Right forelimb (tissue), 1 donor: ENCODE results near the gene MTHFS.

Source experiments
- DNase-seq: peaks from one replicate; pipeline ENCODE4 v3.0.0-alpha.2; 2018

The MTHFS gene

GRCh38 chr15:79874242-79874641, 22.6 kb downstream of the MTHFS start:
- DNase-seq: no peak

- no peak for DNase-seq
Observed at GRCh38 chr15:79872358-79873017, 24.3 kb downstream of the MTHFS start.

- no peak for DNase-seq
Observed at GRCh38 chr15:79868554-79868953, 28.3 kb downstream of the MTHFS start.

GRCh38 chr15:79863886-79864285, 32.9 kb downstream of the MTHFS start:
- no peak for DNase-seq

GRCh38 chr15:79862191-79862590, 34.6 kb downstream of the MTHFS start:
- no peak for DNase-seq

GRCh38 chr15:79860661-79861060, 36.2 kb downstream of the MTHFS start:
- no peak for DNase-seq

GRCh38 chr15:79858469-79858868, 38.3 kb downstream of the MTHFS start:
- DNase-seq: no peak

- DNase-seq: peak; percentile 56
Observed at GRCh38 chr15:79853492-79854328, 43.1 kb downstream of the MTHFS start.

- no peak for DNase-seq
Observed at GRCh38 chr15:79849789-79850188, 47.0 kb downstream of the MTHFS start.

- DNase-seq: no peak
Observed at GRCh38 chr15:79846539-79846938, 50.3 kb downstream of the MTHFS start.

GRCh38 chr15:79844221-79844620, 52.6 kb downstream of the MTHFS start:
- DNase-seq: no peak

- DNase-seq: no peak
Observed at GRCh38 chr15:79837846-79838245, 59.0 kb downstream of the MTHFS start.

- DNase-seq: no peak
Observed at GRCh38 chr15:79834495-79834894, 62.3 kb downstream of the MTHFS start.

GRCh38 chr15:79832367-79833120, 64.3 kb downstream of the MTHFS start:
- DNase-seq: no peak

- DNase-seq: no peak
Observed at GRCh38 chr15:79831604-79832003, 65.2 kb downstream of the MTHFS start.

- no peak for DNase-seq
Observed at GRCh38 chr15:79829950-79830349, 66.9 kb downstream of the MTHFS start.

GRCh38 chr15:79828447-79828846, 68.4 kb downstream of the MTHFS start:
- DNase-seq: no peak

- no peak for DNase-seq
Observed at GRCh38 chr15:79826800-79827199, 70.0 kb downstream of the MTHFS start.

- no peak for DNase-seq
Observed at GRCh38 chr15:79824136-79824701, 72.6 kb downstream of the MTHFS start.

GRCh38 chr15:79820820-79821219, 76.0 kb downstream of the MTHFS start:
- no peak for DNase-seq

GRCh38 chr15:79820176-79820575, 76.6 kb downstream of the MTHFS start:
- no peak for DNase-seq

GRCh38 chr15:79816571-79816970, 80.2 kb downstream of the MTHFS start:
- no peak for DNase-seq

GRCh38 chr15:79815468-79815867, 81.3 kb downstream of the MTHFS start:
- DNase-seq: no peak
